Frontal cortex (tissue), 1 donor: ENCODE data around the gene NFATC2. TPM values are rescaled to one million over a fixed set of nuclear protein-coding genes. Genes with fewer than 3 reads are reported as not detected.

Source experiments
- small RNA-seq: library from RNA; depleted of rRNA; stranded (forward); fragments of <200 nt; gene quantifications from one replicate; pipeline ENCODE3, GENCODE V24; 2014
- total RNA-seq: library from RNA; depleted of rRNA; stranded (reverse); fragments of >200 nt; gene quantifications from one replicate; pipeline ENCODE4 v1.2.3, GENCODE V29; 2014

Gene NFATC2
- total RNA-seq, 1 donor from 2014 or later = 0.41 TPM

Small RNA genes within 50 kb of the gene (small RNA-seq; reads per million reads assigned to genes)
- not detected for gene MIR3194

Other genes starting within 250 kb of the NFATC2 start
- gene ATP9A, start 225.7 kb upstream of the NFATC2 start, total RNA-seq = 242 TPM